Measurements from ENCODE around the gene SP2. TPM values are rescaled to one million over a fixed set of nuclear protein-coding genes. Genes with fewer than 3 reads are reported as not detected.

The SP2 gene
- total RNA-seq, 1 experiment from 2014 or later, result 22.2 TPM

DNA sequence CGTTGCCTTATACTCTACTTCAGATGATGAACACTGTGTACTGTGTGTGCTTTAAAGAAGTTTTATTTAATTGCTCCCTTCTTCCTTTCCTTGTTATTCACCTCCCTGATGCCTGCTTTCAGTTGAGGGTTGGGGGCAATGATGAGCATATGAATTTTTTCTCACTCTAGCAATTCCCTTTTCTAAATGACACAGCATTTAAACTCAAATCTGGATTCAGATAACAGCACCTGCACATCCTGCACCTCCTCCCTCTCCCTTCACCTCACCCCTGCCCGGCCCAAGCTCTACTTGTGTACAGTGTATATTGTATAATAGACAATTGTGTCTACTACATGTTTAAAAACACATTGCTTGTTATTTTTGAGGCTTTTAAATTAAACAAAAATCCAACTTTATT lies 32.4 kb downstream of the SP2 start (continued):
- TF ChIP-seq TCF7L2 (IDR thresholded peaks at IDR 0.05; ENCODE audit: borderline replicate concordance, extremely low read depth, insufficient read depth, insufficient read length) (no peak), EGR1 (IDR thresholded peaks at IDR 0.05; ENCODE audit: low read depth) (no peak), RAD21 (IDR thresholded peaks at IDR 0.05; ENCODE audit: low read depth) (no peak)

DNA sequence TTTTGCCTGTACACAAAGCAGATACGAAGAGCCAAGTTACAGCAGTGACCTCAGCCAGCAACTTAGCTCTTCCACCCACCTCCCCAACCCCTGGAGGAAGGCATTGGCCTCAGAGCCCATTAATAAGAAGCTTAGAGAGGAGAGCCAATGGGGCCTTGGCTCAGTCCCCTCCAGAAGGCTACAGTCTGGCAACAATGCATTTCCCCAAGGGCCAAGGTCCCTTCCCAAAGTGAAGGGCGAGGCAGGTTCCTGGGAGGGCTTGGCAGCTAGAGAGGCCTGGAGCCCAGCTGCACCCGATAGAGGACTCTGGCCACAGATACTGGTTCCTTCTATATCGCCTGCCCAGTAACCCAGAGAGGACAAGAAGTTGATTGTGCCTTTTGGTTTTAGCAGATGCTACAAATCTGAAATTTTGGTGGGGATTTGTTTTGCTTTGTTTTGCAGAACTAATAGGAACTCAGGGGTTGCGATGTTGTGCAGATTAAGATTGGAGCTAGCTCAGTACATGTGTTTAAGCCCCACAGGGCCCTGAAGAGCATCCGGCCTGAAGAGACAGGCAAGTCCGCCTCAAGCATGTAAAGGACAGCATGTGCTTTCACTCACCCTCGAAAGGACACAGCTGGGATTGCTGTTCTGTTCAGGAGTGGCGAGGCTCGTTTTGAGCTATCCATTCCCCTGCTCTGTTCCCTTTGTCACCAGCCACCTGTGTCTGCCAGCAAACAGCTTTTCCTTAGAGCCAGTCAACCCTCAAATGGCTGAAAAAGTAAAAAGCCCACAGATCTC lies 33.4 kb downstream of the SP2 start:
- H3K4me1 ChIP-seq (ENCODE audit: control insufficient read depth in 1 of 2, insufficient read depth in 2 of 2, low read length in 2 of 2), result peaks cover 12 to 24% of the 10 kb centered on the region in 2 experiments
- ChIA-PET POLR2A (interaction anchor here (1.1 kb wide), 1 partner anchor 34 kb away, joined by 6 read pairs; the partner anchor contains the start of gene SP2), CTCF (interaction anchor here (1.2 to 3.8 kb wide), 2 partner anchors 17 to 41 kb away, joined by 3 to 15 read pairs; partner anchors contain the start of gene CDK5RAP3), RAD21 (ENCODE audit: low non-redundant PET in 1 of 2, low total read pairs in 2 of 2, uncharacterized antibody in 2 of 2, unreplicated experiment in 2 of 2) (no interaction called here)
- TF ChIP-seq SRF (IDR thresholded peaks at IDR 0.05; ENCODE audit: low read depth), result no peak
- no peak for TF ChIP-seq ZNF274 (IDR thresholded peaks at IDR 0.05; ENCODE audit: low read depth, low read length)
- no peak for TF ChIP-seq EZH2phosphoT487 (IDR thresholded peaks at IDR 0.05; ENCODE audit: borderline replicate concordance)
- no peak for TF ChIP-seq ELF1 (IDR thresholded peaks at IDR 0.05; ENCODE audit: borderline replicate concordance, low read depth)
- no peak for TF ChIP-seq SP1 (IDR thresholded peaks at IDR 0.05; ENCODE audit: low read depth)
- TF ChIP-seq, protein P1, sequence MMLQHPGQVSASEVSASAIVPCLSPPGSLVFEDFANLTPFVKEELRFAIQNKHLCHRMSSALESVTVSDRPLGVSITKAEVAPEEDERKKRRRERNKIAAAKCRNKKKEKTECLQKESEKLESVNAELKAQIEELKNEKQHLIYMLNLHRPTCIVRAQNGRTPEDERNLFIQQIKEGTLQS (IDR thresholded peaks at IDR 0.05), result no peak
- TF ChIP-seq YY1 (IDR thresholded peaks at IDR 0.05; ENCODE audit: extremely low read depth, insufficient replicate concordance, low read depth, low read length), result no peak
- TF ChIP-seq, protein P2, sequence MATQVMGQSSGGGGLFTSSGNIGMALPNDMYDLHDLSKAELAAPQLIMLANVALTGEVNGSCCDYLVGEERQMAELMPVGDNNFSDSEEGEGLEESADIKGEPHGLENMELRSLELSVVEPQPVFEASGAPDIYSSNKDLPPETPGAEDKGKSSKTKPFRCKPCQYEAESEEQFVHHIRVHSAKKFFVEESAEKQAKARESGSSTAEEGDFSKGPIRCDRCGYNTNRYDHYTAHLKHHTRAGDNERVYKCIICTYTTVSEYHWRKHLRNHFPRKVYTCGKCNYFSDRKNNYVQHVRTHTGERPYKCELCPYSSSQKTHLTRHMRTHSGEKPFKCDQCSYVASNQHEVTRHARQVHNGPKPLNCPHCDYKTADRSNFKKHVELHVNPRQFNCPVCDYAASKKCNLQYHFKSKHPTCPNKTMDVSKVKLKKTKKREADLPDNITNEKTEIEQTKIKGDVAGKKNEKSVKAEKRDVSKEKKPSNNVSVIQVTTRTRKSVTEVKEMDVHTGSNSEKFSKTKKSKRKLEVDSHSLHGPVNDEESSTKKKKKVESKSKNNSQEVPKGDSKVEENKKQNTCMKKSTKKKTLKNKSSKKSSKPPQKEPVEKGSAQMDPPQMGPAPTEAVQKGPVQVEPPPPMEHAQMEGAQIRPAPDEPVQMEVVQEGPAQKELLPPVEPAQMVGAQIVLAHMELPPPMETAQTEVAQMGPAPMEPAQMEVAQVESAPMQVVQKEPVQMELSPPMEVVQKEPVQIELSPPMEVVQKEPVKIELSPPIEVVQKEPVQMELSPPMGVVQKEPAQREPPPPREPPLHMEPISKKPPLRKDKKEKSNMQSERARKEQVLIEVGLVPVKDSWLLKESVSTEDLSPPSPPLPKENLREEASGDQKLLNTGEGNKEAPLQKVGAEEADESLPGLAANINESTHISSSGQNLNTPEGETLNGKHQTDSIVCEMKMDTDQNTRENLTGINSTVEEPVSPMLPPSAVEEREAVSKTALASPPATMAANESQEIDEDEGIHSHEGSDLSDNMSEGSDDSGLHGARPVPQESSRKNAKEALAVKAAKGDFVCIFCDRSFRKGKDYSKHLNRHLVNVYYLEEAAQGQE (IDR thresholded peaks at IDR 0.05; ENCODE audit: low read depth), result no peak
- no peak for TF ChIP-seq FOSL1 (IDR thresholded peaks at IDR 0.05; ENCODE audit: low read depth)
- no peak for TF ChIP-seq RAD21 (IDR thresholded peaks at IDR 0.05; ENCODE audit: low read depth)
- no peak for TF ChIP-seq CEBPB (IDR thresholded peaks at IDR 0.05; ENCODE audit: low read depth)
- TF ChIP-seq TCF7L2 (IDR thresholded peaks at IDR 0.05; ENCODE audit: borderline replicate concordance, extremely low read depth, insufficient read depth, insufficient read length), result no peak
- TF ChIP-seq POLR2AphosphoS5 (IDR thresholded peaks at IDR 0.05; ENCODE audit: low read depth, low read length), result no peak
- TF ChIP-seq EGR1 (IDR thresholded peaks at IDR 0.05; ENCODE audit: low read depth), result no peak
- TF ChIP-seq EZH2 (IDR thresholded peaks at IDR 0.05), result no peak
- H3K27ac ChIP-seq (ENCODE audit: low read depth, low read length), result no peak overlapping the region
- no peak for DNase-seq (ENCODE audit: low read depth, low spot score)
- H3K4me2 ChIP-seq (ENCODE audit: low read length), result no peak overlapping the region
- intact Hi-C loops (cut with micrococcal nuclease), result no loop called here
- H3K27me3 ChIP-seq (ENCODE audit: insufficient read depth, low read length), result no peaks in the 10 kb centered on the region
- peaks cover 0 to 7% of the 10 kb centered on the region in 2 experiments; a peak in 2 of 4 replicates for H3K36me3 ChIP-seq (ENCODE audit: control insufficient read depth in 1 of 2, insufficient read depth in 2 of 2, low read length in 2 of 2)
- no peak overlapping the region for H3K4me3 ChIP-seq (replicated peaks in 1 of 2; ENCODE audit: low read depth in 1 of 2, low read length in 2 of 2)
- no TSS peak for BruUV-seq (replicated peaks)
- no peak overlapping the region for H2AFZ ChIP-seq (ENCODE audit: low read depth, low read length, poor library complexity, severe bottlenecking)
- H4K20me1 ChIP-seq (ENCODE audit: insufficient read depth), result no peaks in the 10 kb centered on the region
- no peaks in the 10 kb centered on the region for H3K79me2 ChIP-seq (ENCODE audit: insufficient read depth, low read length)
- ATAC-seq, result no peak
- H3K9me3 ChIP-seq (ENCODE audit: control insufficient read depth in 1 of 2, insufficient read depth in 1 of 2, low read depth in 1 of 2, low read length in 2 of 2), result no peaks in the 10 kb centered on the region
- H3K9me2 ChIP-seq (ENCODE audit: insufficient read depth), result no peaks in the 10 kb centered on the region
- H3K9ac ChIP-seq (ENCODE audit: low read length), result no peak overlapping the region
